HG02943 (cell line): Measurements from ENCODE around the gene AZI2.
A peak's percentile ranks its signal among the peaks of the same experiment; 100 is the strongest.

Experiments
- ATAC-seq: cut with Tn5 transposase; IDR thresholded peaks from one replicate; pipeline ENCODE4 v1.9.1; 2021; ENCODE audit warnings: mild to moderate bottlenecking, low read depth, moderate library complexity; ENCODE audit not compliant: unreplicated experiment

The AZI2 gene

GRCh38 chr3:28301688-28302087, 46.9 kb downstream of the AZI2 start:
- no peak for ATAC-seq

GRCh38 chr3:28300345-28300962, 48.2 kb downstream of the AZI2 start:
- no peak for ATAC-seq

- no peak for ATAC-seq
These were observed 48.9 kb downstream of the AZI2 start for GRCh38 chr3:28299705-28300104.

- ATAC-seq: no peak
These were observed 52.6 kb downstream of the AZI2 start for GRCh38 chr3:28295898-28296490.

GRCh38 chr3:28294667-28295413, 53.8 kb downstream of the AZI2 start:
- ATAC-seq: no peak

- ATAC-seq: no peak
These were observed 56.0 kb downstream of the AZI2 start for GRCh38 chr3:28292622-28293021.

GRCh38 chr3:28291577-28291976, 57.0 kb downstream of the AZI2 start:
- no peak for ATAC-seq

- ATAC-seq: no peak
These were observed 57.7 kb downstream of the AZI2 start for GRCh38 chr3:28290863-28291300.

GRCh38 chr3:28287046-28287445, 61.6 kb downstream of the AZI2 start:
- ATAC-seq: no peak

GRCh38 chr3:28286595-28286994, 62.0 kb downstream of the AZI2 start:
- peak; percentile 70 for ATAC-seq

- ATAC-seq: no peak
These were observed 67.8 kb downstream of the AZI2 start for GRCh38 chr3:28280781-28281180.

GRCh38 chr3:28279770-28280169, 68.9 kb downstream of the AZI2 start:
- no peak for ATAC-seq

GRCh38 chr3:28278918-28279317, 69.7 kb downstream of the AZI2 start:
- ATAC-seq: no peak

- ATAC-seq: no peak
These were observed 74.8 kb downstream of the AZI2 start for GRCh38 chr3:28273837-28274236.
